Measurements from ENCODE around the gene CFAP46.

CFAP46 gene

DNA sequence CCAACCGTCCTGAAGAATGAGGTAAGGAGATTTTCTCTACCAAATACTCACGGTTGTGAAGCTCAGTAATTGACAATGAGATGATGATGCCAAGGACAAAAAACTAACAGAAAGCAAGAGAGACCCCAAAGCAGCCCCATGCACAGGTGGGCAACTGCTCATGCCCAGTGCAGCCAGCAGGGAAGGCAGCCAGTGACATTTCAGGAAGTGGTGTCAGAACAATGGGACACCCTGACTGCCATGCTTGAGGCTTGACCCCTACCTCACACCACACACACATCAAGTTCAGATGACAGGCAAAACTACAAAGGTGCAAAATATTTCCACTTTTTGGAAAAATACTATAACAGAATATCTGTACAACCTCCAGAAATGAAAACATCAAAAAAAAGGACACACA lies 66.9 kb downstream of the CFAP46 start:
- Histone ChIP-seq H3K9ac (ENCODE audit: low read length in 5 of 5) (no peak overlapping the region), H3K27ac (ENCODE audit: low read depth, low read length) (no peak overlapping the region), H3K36me3 (ENCODE audit: control insufficient read depth in 5 of 5, insufficient read depth in 5 of 5, low read length in 5 of 5) (no peaks in the 10 kb centered on the region), H3K9me3 (ENCODE audit: control insufficient read depth in 5 of 5, low read length in 5 of 5) (peaks cover 0 to 14% (median 5%) of the 10 kb centered on the region in 5 donors), H3K27me3 (ENCODE audit: control insufficient read depth in 5 of 5, insufficient read depth in 4 of 5, low read length in 5 of 5) (peaks cover 18 to 45% (median 37%) of the 10 kb centered on the region in 5 donors), H3K4me3 (ENCODE audit: low read depth in 1 of 5, low read length in 5 of 5) (no peak overlapping the region), H3K4me1 (ENCODE audit: control insufficient read depth in 5 of 5, insufficient read depth in 5 of 5, low read length in 5 of 5) (peaks cover 0 to 6% (median 4%) of the 10 kb centered on the region in 5 donors)

DNA sequence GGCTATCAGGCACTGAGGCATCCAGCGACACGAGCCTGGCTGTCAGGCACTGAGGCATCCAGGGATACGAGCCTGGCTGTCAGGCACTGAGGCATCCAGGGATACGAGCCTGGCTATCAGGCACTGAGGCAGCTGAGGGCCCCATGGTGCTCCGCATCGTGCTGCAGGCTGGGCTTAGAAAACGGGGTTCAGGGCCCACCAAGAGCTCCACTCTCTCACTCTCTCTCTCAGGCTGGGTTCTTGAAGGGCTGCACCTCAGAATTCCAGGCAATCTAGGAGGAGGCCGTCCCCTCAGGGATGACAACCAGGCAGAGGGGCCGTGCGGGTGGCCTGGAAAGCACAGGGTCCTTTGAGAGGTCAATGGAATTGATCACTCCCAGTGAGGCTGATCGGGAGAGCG lies 69.0 kb downstream of the CFAP46 start:
- Histone ChIP-seq H3K4me3 (ENCODE audit: low read depth in 1 of 5, low read length in 5 of 5) (no peak overlapping the region), H3K9me3 (ENCODE audit: control insufficient read depth in 5 of 5, low read length in 5 of 5) (peaks cover 0 to 14% (median 5%) of the 10 kb centered on the region in 5 donors), H3K27ac (ENCODE audit: low read depth, low read length) (no peak overlapping the region), H3K9ac (ENCODE audit: low read length in 5 of 5) (no peak overlapping the region), H3K27me3 (ENCODE audit: control insufficient read depth in 5 of 5, insufficient read depth in 4 of 5, low read length in 5 of 5) (peaks cover 10 to 31% (median 20%) of the 10 kb centered on the region in 5 donors), H3K36me3 (ENCODE audit: control insufficient read depth in 5 of 5, insufficient read depth in 5 of 5, low read length in 5 of 5) (no peaks in the 10 kb centered on the region), H3K4me1 (ENCODE audit: control insufficient read depth in 5 of 5, insufficient read depth in 5 of 5, low read length in 5 of 5) (no peaks in the 10 kb centered on the region)

DNA sequence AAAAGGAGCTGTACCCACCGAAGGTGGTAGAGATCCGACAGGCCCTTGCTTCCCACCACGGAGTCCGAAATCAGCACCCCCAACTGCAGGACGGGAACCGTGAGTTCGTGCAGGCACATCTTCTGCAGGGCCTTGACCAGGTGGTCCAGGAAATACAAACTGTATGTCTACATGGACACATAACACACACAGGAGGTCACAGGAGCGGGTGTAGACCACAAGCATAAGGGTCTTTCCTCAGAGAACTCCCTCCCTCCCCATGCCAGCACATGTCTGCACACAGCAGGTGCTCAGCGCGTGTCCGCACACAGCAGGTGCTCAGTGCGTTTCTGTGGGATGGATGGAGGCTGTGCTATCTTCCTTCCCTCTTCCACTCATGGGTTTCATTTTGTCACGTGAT lies 69.7 kb downstream of the CFAP46 start:
- H3K9me3 ChIP-seq (ENCODE audit: control insufficient read depth in 5 of 5, low read length in 5 of 5) = peaks cover 0 to 14% (median 5%) of the 10 kb centered on the region in 5 donors
- H3K9ac ChIP-seq (ENCODE audit: low read length in 5 of 5) = no peak overlapping the region
- H3K4me1 ChIP-seq (ENCODE audit: control insufficient read depth in 5 of 5, insufficient read depth in 5 of 5, low read length in 5 of 5) = no peaks in the 10 kb centered on the region
- H3K27me3 ChIP-seq (ENCODE audit: control insufficient read depth in 5 of 5, insufficient read depth in 4 of 5, low read length in 5 of 5) = peaks cover 9 to 29% (median 16%) of the 10 kb centered on the region in 5 donors
- H3K27ac ChIP-seq (ENCODE audit: low read depth, low read length) = no peak overlapping the region
- H3K4me3 ChIP-seq (ENCODE audit: low read depth in 1 of 5, low read length in 5 of 5) = no peak overlapping the region
- no peaks in the 10 kb centered on the region for H3K36me3 ChIP-seq (ENCODE audit: control insufficient read depth in 5 of 5, insufficient read depth in 5 of 5, low read length in 5 of 5)

DNA sequence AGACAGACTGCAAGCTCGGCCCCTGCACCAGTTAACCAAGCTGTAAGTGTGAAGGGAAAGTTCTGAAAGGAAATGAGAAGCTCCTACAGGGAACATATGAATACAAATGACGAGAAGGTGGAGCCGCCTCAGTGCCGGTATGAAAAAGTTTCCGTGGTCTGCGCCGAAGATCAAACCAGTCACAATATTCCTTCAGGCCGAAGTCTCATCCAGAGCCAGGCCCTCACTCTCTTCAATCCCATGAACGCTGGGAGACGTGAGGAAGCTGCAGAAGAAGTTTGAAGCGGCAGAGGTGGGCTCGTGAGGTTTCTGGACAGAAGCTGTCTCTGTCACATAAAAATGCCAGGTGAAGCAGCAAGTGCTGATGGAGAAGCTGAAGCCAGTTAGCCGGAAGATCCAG lies 71.9 kb downstream of the CFAP46 start:
- H3K4me1 ChIP-seq (ENCODE audit: control insufficient read depth in 5 of 5, insufficient read depth in 5 of 5, low read length in 5 of 5) = no peaks in the 10 kb centered on the region
- H3K9me3 ChIP-seq (ENCODE audit: control insufficient read depth in 5 of 5, low read length in 5 of 5) = peaks cover 0 to 13% (median 3%) of the 10 kb centered on the region in 5 donors
- H3K27ac ChIP-seq (ENCODE audit: low read depth, low read length) = no peak overlapping the region
- no peaks in the 10 kb centered on the region for H3K36me3 ChIP-seq (ENCODE audit: control insufficient read depth in 5 of 5, insufficient read depth in 5 of 5, low read length in 5 of 5)
- H3K27me3 ChIP-seq (ENCODE audit: control insufficient read depth in 5 of 5, insufficient read depth in 4 of 5, low read length in 5 of 5) = peaks cover 0 to 16% (median 7%) of the 10 kb centered on the region in 5 donors
- no peak overlapping the region for H3K4me3 ChIP-seq (ENCODE audit: low read depth in 1 of 5, low read length in 5 of 5)
- no peak overlapping the region for H3K9ac ChIP-seq (ENCODE audit: low read length in 5 of 5)

DNA sequence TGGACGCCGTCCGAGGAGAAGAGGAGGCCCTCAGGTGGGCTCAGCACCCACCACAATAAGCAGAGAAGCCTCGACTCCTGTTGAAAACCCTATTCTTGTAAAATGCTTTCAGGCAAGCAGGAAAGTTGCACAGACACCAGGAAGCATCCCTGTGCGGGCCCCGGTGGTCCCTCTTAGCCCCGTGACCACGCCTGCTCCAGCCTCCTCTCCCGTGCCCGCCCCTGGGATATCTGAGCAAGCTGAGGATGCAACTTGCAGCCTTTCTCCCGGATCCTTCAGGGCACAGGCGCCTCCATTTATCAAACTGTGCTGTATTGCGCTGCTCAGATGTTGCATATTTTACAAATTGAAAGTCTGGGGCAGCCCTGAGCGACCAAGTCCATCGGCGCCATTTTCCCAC lies 72.7 kb downstream of the CFAP46 start:
- Histone ChIP-seq H3K27ac (ENCODE audit: low read depth, low read length) (no peak overlapping the region), H3K9me3 (ENCODE audit: control insufficient read depth in 5 of 5, low read length in 5 of 5) (peaks cover 0 to 9% (median 3%) of the 10 kb centered on the region in 5 donors), H3K4me1 (ENCODE audit: control insufficient read depth in 5 of 5, insufficient read depth in 5 of 5, low read length in 5 of 5) (no peaks in the 10 kb centered on the region), H3K4me3 (ENCODE audit: low read depth in 1 of 5, low read length in 5 of 5) (no peak overlapping the region), H3K36me3 (ENCODE audit: control insufficient read depth in 5 of 5, insufficient read depth in 5 of 5, low read length in 5 of 5) (no peaks in the 10 kb centered on the region), H3K27me3 (ENCODE audit: control insufficient read depth in 5 of 5, insufficient read depth in 4 of 5, low read length in 5 of 5) (peaks cover 0 to 19% (median 7%) of the 10 kb centered on the region in 5 donors), H3K9ac (ENCODE audit: low read length in 5 of 5) (no peak overlapping the region)

DNA sequence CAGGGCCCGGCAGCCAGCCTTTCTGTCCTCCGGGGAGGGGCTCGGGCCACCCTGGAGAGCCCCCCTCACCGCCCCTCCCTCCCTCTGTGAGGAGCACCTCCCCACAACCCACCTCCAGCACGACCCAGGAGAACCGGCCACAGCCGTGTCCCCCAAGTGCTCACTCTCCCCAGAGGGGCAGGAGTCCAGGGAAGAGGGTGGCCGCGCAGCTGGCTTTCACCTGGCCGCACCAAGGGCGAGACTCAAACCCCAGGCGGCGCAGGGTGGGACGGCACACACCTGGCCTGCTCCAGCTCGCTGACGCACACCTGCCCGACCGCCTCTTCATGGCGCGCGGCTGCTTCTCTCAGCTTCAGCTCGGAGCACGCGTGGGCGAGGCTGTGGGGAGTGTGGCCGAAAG lies 73.4 kb downstream of the CFAP46 start:
- Histone ChIP-seq H3K9me3 (ENCODE audit: control insufficient read depth in 5 of 5, low read length in 5 of 5) (peaks cover 0 to 9% (median 3%) of the 10 kb centered on the region in 5 donors), H3K4me1 (ENCODE audit: control insufficient read depth in 5 of 5, insufficient read depth in 5 of 5, low read length in 5 of 5) (no peaks in the 10 kb centered on the region), H3K36me3 (ENCODE audit: control insufficient read depth in 5 of 5, insufficient read depth in 5 of 5, low read length in 5 of 5) (no peaks in the 10 kb centered on the region), H3K9ac (ENCODE audit: low read length in 5 of 5) (no peak overlapping the region), H3K27me3 (ENCODE audit: control insufficient read depth in 5 of 5, insufficient read depth in 4 of 5, low read length in 5 of 5) (peaks cover 0 to 21% (median 8%) of the 10 kb centered on the region in 5 donors), H3K4me3 (ENCODE audit: low read depth in 1 of 5, low read length in 5 of 5) (no peak overlapping the region), H3K27ac (ENCODE audit: low read depth, low read length) (no peak overlapping the region)

DNA sequence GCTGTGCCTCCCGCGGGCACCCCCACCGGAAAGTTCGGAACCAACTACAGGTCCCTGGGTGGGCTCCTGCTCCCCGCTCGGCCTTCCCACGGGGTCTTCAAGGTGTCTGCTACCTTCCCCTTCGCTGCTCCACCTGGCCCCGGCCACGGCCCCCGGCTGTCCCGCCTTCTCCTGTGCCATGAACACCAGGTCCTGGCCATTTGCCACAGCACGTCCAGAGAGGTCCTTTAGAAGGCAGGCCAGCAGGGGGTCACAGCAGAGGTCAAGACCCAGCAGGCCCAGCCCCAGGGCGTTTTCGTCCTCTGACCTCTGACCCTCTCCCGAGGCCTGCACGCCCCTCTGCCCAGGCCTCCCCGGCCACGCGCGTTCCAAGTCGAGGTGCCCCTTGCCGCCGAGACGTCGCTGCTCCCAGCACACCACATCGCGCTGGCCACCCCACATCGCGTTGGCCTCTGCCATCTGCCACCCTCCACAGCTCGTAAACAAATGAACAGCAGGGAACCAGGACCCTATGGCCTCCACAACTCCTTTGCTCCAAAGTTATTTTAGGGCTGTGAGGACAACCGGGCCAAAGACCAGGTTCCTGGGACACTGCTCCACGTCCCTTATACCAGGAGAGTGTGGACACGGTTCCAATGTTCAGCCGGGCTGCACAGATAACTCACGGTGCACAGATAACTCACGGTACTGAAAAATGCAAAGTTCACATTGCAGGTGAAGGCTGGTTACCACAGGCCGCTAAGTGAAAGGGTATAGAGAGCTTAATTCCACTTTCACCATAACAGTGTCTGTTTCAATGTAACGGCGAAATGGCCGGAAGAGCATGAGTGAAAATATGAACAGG lies 74.3 kb downstream of the CFAP46 start:
- peaks cover 0 to under 1% (median 0%) of the 10 kb centered on the region in 5 donors for H3K4me1 ChIP-seq (ENCODE audit: control insufficient read depth in 5 of 5, insufficient read depth in 5 of 5, low read length in 5 of 5)
- H3K9ac ChIP-seq (ENCODE audit: low read length in 5 of 5) = no peak overlapping the region
- no peak overlapping the region for H3K27ac ChIP-seq (ENCODE audit: low read depth, low read length)
- H3K4me3 ChIP-seq (ENCODE audit: low read depth in 1 of 5, low read length in 5 of 5) = no peak overlapping the region
- H3K36me3 ChIP-seq (ENCODE audit: control insufficient read depth in 5 of 5, insufficient read depth in 5 of 5, low read length in 5 of 5) = no peaks in the 10 kb centered on the region
- H3K27me3 ChIP-seq (ENCODE audit: control insufficient read depth in 5 of 5, insufficient read depth in 4 of 5, low read length in 5 of 5) = peaks cover 7 to 25% (median 17%) of the 10 kb centered on the region in 5 donors
- H3K9me3 ChIP-seq (ENCODE audit: control insufficient read depth in 5 of 5, low read length in 5 of 5) = peaks cover 0 to 9% (median 3%) of the 10 kb centered on the region in 5 donors

DNA sequence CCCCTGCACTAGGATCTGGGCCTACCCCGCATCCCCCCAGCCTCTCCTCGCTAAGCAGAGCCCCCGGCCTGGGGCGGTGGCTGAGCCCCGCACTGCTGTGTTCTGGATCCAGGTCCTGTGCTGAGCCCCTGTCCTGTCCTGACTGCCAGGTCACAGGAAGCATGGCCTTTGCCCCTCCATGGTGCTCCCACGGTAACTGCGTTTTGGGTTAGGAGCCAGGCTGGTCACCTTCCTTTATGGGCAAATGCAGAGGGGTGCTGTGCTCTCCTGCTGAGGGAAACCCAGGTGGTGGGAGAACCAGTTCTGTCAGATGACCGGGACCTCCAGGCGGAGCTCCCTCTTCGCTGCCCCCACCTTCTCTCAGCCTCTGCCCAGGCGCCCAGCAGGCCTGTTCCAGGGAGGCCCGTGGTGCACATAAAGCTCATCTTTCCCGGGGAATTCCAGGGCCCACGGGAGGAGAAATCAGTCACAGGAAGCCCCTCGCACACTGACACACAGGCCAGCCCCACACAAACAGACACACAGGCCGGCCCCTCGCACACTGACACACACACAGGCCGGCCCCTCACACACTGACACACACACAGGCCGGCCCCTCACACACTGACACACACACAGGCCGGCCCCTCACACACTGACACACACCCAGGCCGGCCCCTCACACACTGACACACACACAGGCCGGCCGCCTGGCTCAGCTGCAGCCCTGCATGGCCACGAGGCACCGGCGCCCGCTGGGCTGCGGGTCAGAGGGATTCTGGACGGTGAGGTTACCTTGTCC lies 75.6 kb downstream of the CFAP46 start:
- H3K27ac ChIP-seq (ENCODE audit: low read depth, low read length) = no peak overlapping the region
- peaks cover 0 to 4% (median 0%) of the 10 kb centered on the region in 5 donors for H3K4me1 ChIP-seq (ENCODE audit: control insufficient read depth in 5 of 5, insufficient read depth in 5 of 5, low read length in 5 of 5)
- H3K9me3 ChIP-seq (ENCODE audit: control insufficient read depth in 5 of 5, low read length in 5 of 5) = peaks cover 0 to 9% (median 3%) of the 10 kb centered on the region in 5 donors
- no peak overlapping the region for H3K9ac ChIP-seq (ENCODE audit: low read length in 5 of 5)
- no peaks in the 10 kb centered on the region for H3K36me3 ChIP-seq (ENCODE audit: control insufficient read depth in 5 of 5, insufficient read depth in 5 of 5, low read length in 5 of 5)
- no peak overlapping the region for H3K4me3 ChIP-seq (ENCODE audit: low read depth in 1 of 5, low read length in 5 of 5)
- peaks cover 7 to 26% (median 23%) of the 10 kb centered on the region in 5 donors for H3K27me3 ChIP-seq (ENCODE audit: control insufficient read depth in 5 of 5, insufficient read depth in 4 of 5, low read length in 5 of 5)

DNA sequence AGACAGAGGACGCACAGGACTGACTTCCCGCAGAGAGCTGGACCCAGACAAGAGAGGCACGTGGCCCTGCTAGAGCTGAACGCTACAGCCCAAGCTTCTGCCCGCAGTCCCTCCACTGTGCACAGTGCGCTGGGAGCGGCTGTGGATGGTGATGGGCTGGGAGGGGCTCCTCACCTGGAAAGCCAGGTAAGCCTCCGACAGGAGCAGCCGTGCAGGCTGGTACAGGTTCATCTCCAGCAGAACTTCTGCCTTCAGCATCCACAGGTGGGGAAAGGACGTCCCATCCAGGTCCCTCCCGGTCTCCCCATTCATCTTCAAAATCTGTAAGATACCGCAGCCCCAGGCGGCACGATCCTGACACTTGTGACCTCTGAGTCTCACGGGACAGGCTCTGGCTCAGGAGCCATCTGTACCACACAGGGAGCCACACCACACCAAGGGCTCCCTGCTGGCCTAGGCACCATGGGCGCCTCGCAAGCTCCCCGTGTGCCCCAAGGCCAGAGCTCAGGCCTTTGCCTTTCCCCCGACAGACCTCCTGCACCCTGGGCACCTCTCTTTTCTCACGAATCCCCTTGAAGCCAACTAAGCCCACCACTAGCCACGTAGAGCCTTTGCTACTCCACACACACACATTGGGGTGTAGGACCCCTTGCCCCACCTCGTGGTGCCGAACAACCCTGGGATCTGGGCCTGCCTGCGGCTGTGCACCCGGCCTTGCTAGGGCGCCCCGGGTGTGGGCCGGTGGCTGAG lies 76.3 kb downstream of the CFAP46 start:
- Histone ChIP-seq H3K9ac (ENCODE audit: low read length in 5 of 5) (no peak overlapping the region), H3K27ac (ENCODE audit: low read depth, low read length) (no peak overlapping the region), H3K27me3 (ENCODE audit: control insufficient read depth in 5 of 5, insufficient read depth in 4 of 5, low read length in 5 of 5) (peaks cover 7 to 34% (median 28%) of the 10 kb centered on the region in 5 donors), H3K9me3 (ENCODE audit: control insufficient read depth in 5 of 5, low read length in 5 of 5) (peaks cover 0 to 5% (median 1%) of the 10 kb centered on the region in 5 donors), H3K4me3 (ENCODE audit: low read depth in 1 of 5, low read length in 5 of 5) (no peak overlapping the region), H3K36me3 (ENCODE audit: control insufficient read depth in 5 of 5, insufficient read depth in 5 of 5, low read length in 5 of 5) (no peaks in the 10 kb centered on the region), H3K4me1 (ENCODE audit: control insufficient read depth in 5 of 5, insufficient read depth in 5 of 5, low read length in 5 of 5) (peaks cover 0 to 4% (median 0%) of the 10 kb centered on the region in 5 donors)

Measured in subcutaneous abdominal adipose tissue (tissue), 5 donors.